ENCODE data around the gene DNAJC24. TPM values are rescaled to one million over a fixed set of nuclear protein-coding genes. Genes with fewer than 3 reads are reported as not detected.

The DNAJC24 gene
- total RNA-seq = 31.8 TPM

GRCh38 chr11:31369348-31370329, at the start of gene DNAJC24, which contains the start of gene DCDC1:
DNAJC24 (plus strand) TSS chr11:31369860; CDS start chr11:31370749, 889 bp downstream.
DCDC1 (minus strand) TSS chr11:31369739; CDS start chr11:31328280, 41,459 bp downstream.

Other genes with a start within 250 kb of the DNAJC24 start
- 11.1 TPM for gene DCDC1, start 121 bp upstream of the DNAJC24 start, total RNA-seq
- 35.5 TPM for gene IMMP1L, start 139.8 kb downstream of the DNAJC24 start, total RNA-seq
- 37.6 TPM for gene ELP4, start 139.9 kb downstream of the DNAJC24 start, total RNA-seq